ENCODE results near the gene GASK1A. TPM values are rescaled to one million over a fixed set of nuclear protein-coding genes. Genes with fewer than 3 reads are reported as not detected.

GASK1A gene
- total RNA-seq, 1 experiment from 2014 or later, result not detected

DNA sequence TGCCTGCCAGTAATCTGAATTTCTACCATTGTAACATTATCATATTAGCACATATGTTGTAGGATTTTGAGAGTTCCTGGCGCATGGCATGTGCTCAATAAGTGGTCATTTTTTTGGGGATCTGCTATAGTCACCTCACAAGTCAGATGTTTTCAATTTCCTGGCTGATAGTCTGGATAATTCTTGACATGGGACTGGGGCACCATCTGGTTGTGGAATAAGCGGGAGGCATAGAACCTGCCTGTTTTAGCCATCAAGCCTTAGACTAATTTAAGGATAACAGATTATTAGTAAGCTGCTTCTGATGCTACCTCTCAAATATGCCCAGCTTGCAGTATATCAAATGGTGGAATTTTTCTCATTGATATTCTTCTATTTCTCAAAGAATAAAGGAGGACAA lies 39.1 kb downstream of the GASK1A start:
- H3K27ac ChIP-seq (ENCODE audit: low read length), result no peak overlapping the region
- no peaks in the 10 kb centered on the region for H3K36me3 ChIP-seq (ENCODE audit: control insufficient read depth, insufficient read depth, low read length)
- CTCF ChIA-PET, result no interaction called here
- H3K27me3 ChIP-seq (ENCODE audit: control insufficient read depth, insufficient read depth, low read length), result peaks cover 3% of the 10 kb centered on the region
- H3K4me1 ChIP-seq (ENCODE audit: control insufficient read depth, insufficient read depth, low read length), result no peaks in the 10 kb centered on the region
- no TSS peak for BruUV-seq (replicated peaks)
- TF ChIP-seq, protein P1, sequence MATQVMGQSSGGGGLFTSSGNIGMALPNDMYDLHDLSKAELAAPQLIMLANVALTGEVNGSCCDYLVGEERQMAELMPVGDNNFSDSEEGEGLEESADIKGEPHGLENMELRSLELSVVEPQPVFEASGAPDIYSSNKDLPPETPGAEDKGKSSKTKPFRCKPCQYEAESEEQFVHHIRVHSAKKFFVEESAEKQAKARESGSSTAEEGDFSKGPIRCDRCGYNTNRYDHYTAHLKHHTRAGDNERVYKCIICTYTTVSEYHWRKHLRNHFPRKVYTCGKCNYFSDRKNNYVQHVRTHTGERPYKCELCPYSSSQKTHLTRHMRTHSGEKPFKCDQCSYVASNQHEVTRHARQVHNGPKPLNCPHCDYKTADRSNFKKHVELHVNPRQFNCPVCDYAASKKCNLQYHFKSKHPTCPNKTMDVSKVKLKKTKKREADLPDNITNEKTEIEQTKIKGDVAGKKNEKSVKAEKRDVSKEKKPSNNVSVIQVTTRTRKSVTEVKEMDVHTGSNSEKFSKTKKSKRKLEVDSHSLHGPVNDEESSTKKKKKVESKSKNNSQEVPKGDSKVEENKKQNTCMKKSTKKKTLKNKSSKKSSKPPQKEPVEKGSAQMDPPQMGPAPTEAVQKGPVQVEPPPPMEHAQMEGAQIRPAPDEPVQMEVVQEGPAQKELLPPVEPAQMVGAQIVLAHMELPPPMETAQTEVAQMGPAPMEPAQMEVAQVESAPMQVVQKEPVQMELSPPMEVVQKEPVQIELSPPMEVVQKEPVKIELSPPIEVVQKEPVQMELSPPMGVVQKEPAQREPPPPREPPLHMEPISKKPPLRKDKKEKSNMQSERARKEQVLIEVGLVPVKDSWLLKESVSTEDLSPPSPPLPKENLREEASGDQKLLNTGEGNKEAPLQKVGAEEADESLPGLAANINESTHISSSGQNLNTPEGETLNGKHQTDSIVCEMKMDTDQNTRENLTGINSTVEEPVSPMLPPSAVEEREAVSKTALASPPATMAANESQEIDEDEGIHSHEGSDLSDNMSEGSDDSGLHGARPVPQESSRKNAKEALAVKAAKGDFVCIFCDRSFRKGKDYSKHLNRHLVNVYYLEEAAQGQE (IDR thresholded peaks at IDR 0.05; ENCODE audit: insufficient read depth in 1 of 2, low read depth in 2 of 2, low read length in 1 of 2), result no peak
- TF ChIP-seq SIN3A (IDR thresholded peaks at IDR 0.05; ENCODE audit: borderline replicate concordance, insufficient read depth, low read depth, low read length) (no peak), POLR2AphosphoS5 (IDR thresholded peaks at IDR 0.05; ENCODE audit: low read depth, low read length) (no peak), TCF7L2 (IDR thresholded peaks at IDR 0.05; ENCODE audit: low read depth, low read length) (no peak)
- TF ChIP-seq, protein P2, sequence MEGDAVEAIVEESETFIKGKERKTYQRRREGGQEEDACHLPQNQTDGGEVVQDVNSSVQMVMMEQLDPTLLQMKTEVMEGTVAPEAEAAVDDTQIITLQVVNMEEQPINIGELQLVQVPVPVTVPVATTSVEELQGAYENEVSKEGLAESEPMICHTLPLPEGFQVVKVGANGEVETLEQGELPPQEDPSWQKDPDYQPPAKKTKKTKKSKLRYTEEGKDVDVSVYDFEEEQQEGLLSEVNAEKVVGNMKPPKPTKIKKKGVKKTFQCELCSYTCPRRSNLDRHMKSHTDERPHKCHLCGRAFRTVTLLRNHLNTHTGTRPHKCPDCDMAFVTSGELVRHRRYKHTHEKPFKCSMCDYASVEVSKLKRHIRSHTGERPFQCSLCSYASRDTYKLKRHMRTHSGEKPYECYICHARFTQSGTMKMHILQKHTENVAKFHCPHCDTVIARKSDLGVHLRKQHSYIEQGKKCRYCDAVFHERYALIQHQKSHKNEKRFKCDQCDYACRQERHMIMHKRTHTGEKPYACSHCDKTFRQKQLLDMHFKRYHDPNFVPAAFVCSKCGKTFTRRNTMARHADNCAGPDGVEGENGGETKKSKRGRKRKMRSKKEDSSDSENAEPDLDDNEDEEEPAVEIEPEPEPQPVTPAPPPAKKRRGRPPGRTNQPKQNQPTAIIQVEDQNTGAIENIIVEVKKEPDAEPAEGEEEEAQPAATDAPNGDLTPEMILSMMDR (IDR thresholded peaks at IDR 0.05), result no peak
- DNase-seq (ENCODE audit: low read depth, low spot score) (no peak), ATAC-seq (no peak)
- intact Hi-C loops (cut with micrococcal nuclease; ENCODE audit: unreplicated experiment) (no loop called here), in situ Hi-C loops (cut with HindIII; ENCODE audit: low pct_unique_long_range_greater_than_20kb, low sequenced_read_pairs) (no loop called here)
- no peak overlapping the region for H3K4me3 ChIP-seq (ENCODE audit: low read depth in 2 of 2, low read length in 2 of 2)
- H3K9me3 ChIP-seq (ENCODE audit: control insufficient read depth, insufficient read depth, low read depth, low read length), result no peaks in the 10 kb centered on the region
- POLR2A ChIA-PET, result no interaction called here

DNA sequence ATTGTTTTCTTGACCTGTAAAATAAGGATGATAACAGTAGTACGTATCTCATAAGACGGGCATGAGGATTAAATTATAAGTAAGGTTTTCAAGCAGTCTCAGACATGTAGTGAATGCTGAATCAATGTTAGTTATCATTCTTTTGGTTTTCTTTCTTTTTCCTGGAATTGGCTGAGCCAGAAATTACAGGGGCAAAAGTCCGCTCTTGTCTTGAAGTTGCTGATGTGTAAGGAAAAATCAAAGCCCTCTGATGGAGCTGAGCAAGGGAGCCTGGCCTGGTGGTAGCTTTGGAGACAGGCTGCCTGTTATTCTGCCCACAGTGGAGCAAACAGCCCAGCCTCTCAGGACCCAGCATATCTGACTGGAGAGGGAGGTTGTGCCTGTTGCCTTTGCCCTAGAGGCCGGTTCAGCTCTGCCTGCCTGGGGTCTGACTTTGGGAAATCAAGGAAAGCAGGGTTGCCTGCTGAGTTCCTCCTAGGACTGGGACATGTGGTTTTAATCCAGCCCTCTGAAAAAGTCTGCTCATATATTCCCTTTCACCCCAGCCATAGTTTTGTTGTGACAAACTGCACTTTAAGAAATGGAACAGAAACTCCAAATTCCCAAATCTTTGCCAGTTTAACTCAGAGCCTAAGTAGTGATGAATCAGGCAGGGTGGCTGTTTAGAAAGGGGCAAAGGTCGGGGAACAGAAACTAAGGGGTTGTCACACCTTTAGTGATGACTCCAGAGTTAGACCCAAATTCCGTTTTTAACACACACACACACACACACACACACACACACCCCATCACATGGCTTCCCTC lies 40.1 kb downstream of the GASK1A start:
- CTCF ChIA-PET, result no interaction called here
- Histone ChIP-seq H3K36me3 (ENCODE audit: control insufficient read depth, insufficient read depth, low read length) (no peaks in the 10 kb centered on the region), H3K4me3 (ENCODE audit: low read depth in 2 of 2, low read length in 2 of 2) (no peak overlapping the region), H3K27me3 (ENCODE audit: control insufficient read depth, insufficient read depth, low read length) (peaks cover 3% of the 10 kb centered on the region), H3K9me3 (ENCODE audit: control insufficient read depth, insufficient read depth, low read depth, low read length) (no peaks in the 10 kb centered on the region), H3K27ac (ENCODE audit: low read length) (no peak overlapping the region), H3K4me1 (ENCODE audit: control insufficient read depth, insufficient read depth, low read length) (no peaks in the 10 kb centered on the region)
- POLR2A ChIA-PET, result no interaction called here
- intact Hi-C loops (cut with micrococcal nuclease; ENCODE audit: unreplicated experiment), result no loop called here
- in situ Hi-C loops (cut with HindIII; ENCODE audit: low pct_unique_long_range_greater_than_20kb, low sequenced_read_pairs), result no loop called here
- ATAC-seq, result no peak
- DNase-seq (ENCODE audit: low read depth, low spot score), result no peak
- TF ChIP-seq TCF7L2 (IDR thresholded peaks at IDR 0.05; ENCODE audit: low read depth, low read length), result no peak
- no peak for TF ChIP-seq SIN3A (IDR thresholded peaks at IDR 0.05; ENCODE audit: borderline replicate concordance, insufficient read depth, low read depth, low read length)
- TF ChIP-seq, protein P1 (IDR thresholded peaks at IDR 0.05; ENCODE audit: insufficient read depth in 1 of 2, low read depth in 2 of 2, low read length in 1 of 2), result no peak
- no peak for TF ChIP-seq POLR2AphosphoS5 (IDR thresholded peaks at IDR 0.05; ENCODE audit: low read depth, low read length)
- TF ChIP-seq, protein P2 (IDR thresholded peaks at IDR 0.05), result no peak
- BruUV-seq (replicated peaks), result no TSS peak
